Measurements from ENCODE around the gene POP7.
A peak's percentile ranks its signal among the peaks of the same experiment; 100 is the strongest.

Gene POP7

GRCh38 chr7:100670074-100670473 is 35.8 kb upstream of the POP7 start:
- TF ChIP-seq CTCF (IDR thresholded peaks at IDR 0.05; ENCODE audit: insufficient read depth, low read length, poor library complexity, severe bottlenecking): no peak
- Histone ChIP-seq H3K27me3 (replicated peaks; ENCODE audit: control insufficient read depth, insufficient read depth, low read length) (no peaks in the 10 kb centered on the region), H3K4me3 (replicated peaks; ENCODE audit: low read depth, low read length) (no peak overlapping the region), H3K36me3 (ENCODE audit: control insufficient read depth, insufficient read depth, low read length) (no peaks in the 10 kb centered on the region)
- no peak for DNase-seq (ENCODE audit: extremely low read depth, insufficient read length)

GRCh38 chr7:100671353-100672327 is 34.3 kb upstream of the POP7 start:
- no peak for TF ChIP-seq CTCF (IDR thresholded peaks at IDR 0.05; ENCODE audit: insufficient read depth, low read length, poor library complexity, severe bottlenecking)
- Histone ChIP-seq H3K4me3 (replicated peaks; ENCODE audit: low read depth, low read length) (no peak overlapping the region), H3K27me3 (replicated peaks; ENCODE audit: control insufficient read depth, insufficient read depth, low read length) (no peaks in the 10 kb centered on the region), H3K36me3 (ENCODE audit: control insufficient read depth, insufficient read depth, low read length) (peaks cover 3% of the 10 kb centered on the region)
- DNase-seq (ENCODE audit: extremely low read depth, insufficient read length): no peak

- Histone ChIP-seq H3K4me3 (replicated peaks; ENCODE audit: low read depth, low read length) (peak within 1 kb of the TSS; percentile 96), H3K36me3 (ENCODE audit: control insufficient read depth, insufficient read depth, low read length) (peaks cover 19% of the 10 kb centered on the region), H3K27me3 (replicated peaks; ENCODE audit: control insufficient read depth, insufficient read depth, low read length) (no peaks in the 10 kb centered on the region)
- TF ChIP-seq CTCF (IDR thresholded peaks at IDR 0.05; ENCODE audit: insufficient read depth, low read length, poor library complexity, severe bottlenecking): no peak
- DNase-seq (ENCODE audit: extremely low read depth, insufficient read length): peak; percentile 99
Observed at GRCh38 chr7:100673302-100673941, 32.5 kb upstream of the POP7 start, which contains the start of gene GNB2. Gene GNB2, plus strand, starts transcription at chr7:100673740. Its CDS starts 2,526 bp downstream, at chr7:100676266.

- peak; percentile 80 for DNase-seq (ENCODE audit: extremely low read depth, insufficient read length)
- Histone ChIP-seq H3K27me3 (replicated peaks; ENCODE audit: control insufficient read depth, insufficient read depth, low read length) (no peaks in the 10 kb centered on the region), H3K36me3 (ENCODE audit: control insufficient read depth, insufficient read depth, low read length) (peaks cover 22% of the 10 kb centered on the region), H3K4me3 (replicated peaks; ENCODE audit: low read depth, low read length) (peak overlapping the region; percentile 96)
- no peak for TF ChIP-seq CTCF (IDR thresholded peaks at IDR 0.05; ENCODE audit: insufficient read depth, low read length, poor library complexity, severe bottlenecking)
Observed at GRCh38 chr7:100673942-100674410, 31.9 kb upstream of the POP7 start.

- no peak for DNase-seq (ENCODE audit: extremely low read depth, insufficient read length)
- Histone ChIP-seq H3K27me3 (replicated peaks; ENCODE audit: control insufficient read depth, insufficient read depth, low read length) (no peaks in the 10 kb centered on the region), H3K36me3 (ENCODE audit: control insufficient read depth, insufficient read depth, low read length) (peaks cover 22% of the 10 kb centered on the region), H3K4me3 (replicated peaks; ENCODE audit: low read depth, low read length) (peak overlapping the region; percentile 96)
- no peak for TF ChIP-seq CTCF (IDR thresholded peaks at IDR 0.05; ENCODE audit: insufficient read depth, low read length, poor library complexity, severe bottlenecking)
Observed at GRCh38 chr7:100674411-100675104, 31.4 kb upstream of the POP7 start.
